SU-DHL-6 (cell line): Measurements from ENCODE around the gene CLPX.

ENCODE experiments used
- H2AFZ ChIP-seq: fragments of 200-600 bp; sonication (generic); 2 replicates; pipeline ENCODE4 v1.6.1; 2014; ENCODE audit warnings: low read depth, mild to moderate bottlenecking, moderate library complexity, mixed read lengths, antibody characterized with exemption, low read length; ENCODE audit not compliant: severe bottlenecking
- H3F3A ChIP-seq: fragments of 200-600 bp; shearing (Covaris generic); 2 replicates; pipeline ENCODE4 v1.6.0; 2016; ENCODE audit warnings: antibody characterized with exemption, mild to moderate bottlenecking; ENCODE audit not compliant: insufficient read depth
- H3K27ac ChIP-seq: fragments of 200-600 bp; sonication (generic); 2 replicates; pipeline ENCODE4 v1.5.1; 2016; ENCODE audit warnings: low read depth, mild to moderate bottlenecking, low read length, moderate library complexity, mixed read lengths
- H3K27me3 ChIP-seq: fragments of 200-600 bp; sonication (generic), shearing (Covaris generic); 2 replicates; pipeline ENCODE4 v1.6.0; 2014; ENCODE audit warnings: mild to moderate bottlenecking, low read length
- H3K36me3 ChIP-seq: fragments of 200-600 bp; sonication (generic); 2 replicates; pipeline ENCODE4 v1.6.1; 2014; ENCODE audit warnings: mild to moderate bottlenecking, low read length, mixed read lengths
- H3K4me2 ChIP-seq: fragments of 300-600, 200-600 bp; shearing (Covaris generic), sonication (generic); 2 replicates; pipeline ENCODE4 v1.6.0; 2014; ENCODE audit warnings: low read length, low read depth, mild to moderate bottlenecking; ENCODE audit not compliant: poor library complexity, severe bottlenecking
- H3K4me3 ChIP-seq: fragments of 200-600 bp; sonication (generic); 2 replicates; pipeline ENCODE4 v1.5.1; 2014; ENCODE audit warnings: antibody characterized with exemption, low read length, mild to moderate bottlenecking, mixed read lengths; ENCODE audit not compliant: insufficient read depth, poor library complexity, severe bottlenecking
- H3K79me2 ChIP-seq: fragments of 200-600 bp; sonication (generic); 2 replicates; pipeline ENCODE4 v1.6.1; 2014; ENCODE audit warnings: mild to moderate bottlenecking, low read length, moderate library complexity; ENCODE audit not compliant: insufficient read depth
- H3K9ac ChIP-seq: fragments of 200-600 bp; sonication (generic); 2 replicates; pipeline ENCODE4 v1.7.0; 2014; ENCODE audit warnings: mild to moderate bottlenecking, low read length
- H3K9me2 ChIP-seq: fragments of 200-600 bp; sonication (generic); replicated peaks from 2 replicates; pipeline ENCODE4 v1.6.1; 2014; ENCODE audit warnings: low read length; ENCODE audit not compliant: insufficient read depth
- H3K9me3 ChIP-seq: fragments of 200-600 bp; sonication (generic); 2 replicates; pipeline ENCODE4 v1.6.1; 2014; ENCODE audit warnings: low read length, mixed read lengths; ENCODE audit not compliant: insufficient read depth
- H4K20me1 ChIP-seq: fragments of 200-600 bp; sonication (generic); 2 replicates; pipeline ENCODE4 v1.6.1; 2014; ENCODE audit warnings: low read depth, mild to moderate bottlenecking, antibody characterized with exemption, low read length, moderate library complexity, mixed read lengths
- EZH2phosphoT487 ChIP-seq: fragments of 200-600 bp; sonication (generic), shearing (Covaris generic); conservative IDR thresholded peaks from 2 replicates; pipeline ENCODE4 v1.6.1; 2018; ENCODE audit warnings: mild to moderate bottlenecking, antibody characterized with exemption, low read length, moderate library complexity, mixed read lengths
- TF ChIP-seq, protein P1 (sequence below): fragments of 200-600 bp; sonication (generic); IDR thresholded peaks from one replicate; pipeline ENCODE4 v1.5.1; 2017; ENCODE audit warnings: antibody characterized with exemption, mild to moderate bottlenecking, low read length, moderate library complexity; ENCODE audit not compliant: insufficient read depth, poor library complexity, severe bottlenecking

The CLPX gene

DNA sequence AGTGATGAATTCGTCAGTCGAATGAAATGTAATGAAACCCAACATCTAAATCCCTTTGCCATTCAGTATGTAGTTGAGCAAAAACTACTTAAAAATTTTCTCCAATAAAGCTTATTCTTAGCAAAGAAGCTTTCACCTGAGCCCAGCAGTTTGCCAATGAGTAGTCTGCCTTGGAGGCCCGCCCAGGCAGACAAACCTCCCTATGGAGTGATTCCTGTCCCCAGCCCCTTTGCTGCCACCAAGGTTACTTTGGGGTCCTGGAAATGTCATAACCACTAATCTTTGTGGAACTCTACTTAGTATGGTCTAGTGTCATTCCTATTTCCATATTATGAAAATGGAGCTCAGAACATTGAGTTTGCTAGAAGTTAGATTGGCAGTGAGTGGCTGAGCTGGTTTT lies 82.2 kb downstream of the CLPX start:
- H4K20me1 ChIP-seq = no peaks in the 10 kb centered on the region
- no peaks in the 10 kb centered on the region for H3K36me3 ChIP-seq
- H3K9me3 ChIP-seq = no peaks in the 10 kb centered on the region
- no peaks in the 10 kb centered on the region for H3F3A ChIP-seq
- H3K27me3 ChIP-seq = no peaks in the 10 kb centered on the region
- H3K4me2 ChIP-seq = no peak overlapping the region
- H3K4me3 ChIP-seq = no peak overlapping the region
- no peak overlapping the region for H2AFZ ChIP-seq
- H3K9ac ChIP-seq = no peak overlapping the region
- no peaks in the 10 kb centered on the region for H3K79me2 ChIP-seq
- TF ChIP-seq EZH2phosphoT487 = no peak
- TF ChIP-seq, protein P1, sequence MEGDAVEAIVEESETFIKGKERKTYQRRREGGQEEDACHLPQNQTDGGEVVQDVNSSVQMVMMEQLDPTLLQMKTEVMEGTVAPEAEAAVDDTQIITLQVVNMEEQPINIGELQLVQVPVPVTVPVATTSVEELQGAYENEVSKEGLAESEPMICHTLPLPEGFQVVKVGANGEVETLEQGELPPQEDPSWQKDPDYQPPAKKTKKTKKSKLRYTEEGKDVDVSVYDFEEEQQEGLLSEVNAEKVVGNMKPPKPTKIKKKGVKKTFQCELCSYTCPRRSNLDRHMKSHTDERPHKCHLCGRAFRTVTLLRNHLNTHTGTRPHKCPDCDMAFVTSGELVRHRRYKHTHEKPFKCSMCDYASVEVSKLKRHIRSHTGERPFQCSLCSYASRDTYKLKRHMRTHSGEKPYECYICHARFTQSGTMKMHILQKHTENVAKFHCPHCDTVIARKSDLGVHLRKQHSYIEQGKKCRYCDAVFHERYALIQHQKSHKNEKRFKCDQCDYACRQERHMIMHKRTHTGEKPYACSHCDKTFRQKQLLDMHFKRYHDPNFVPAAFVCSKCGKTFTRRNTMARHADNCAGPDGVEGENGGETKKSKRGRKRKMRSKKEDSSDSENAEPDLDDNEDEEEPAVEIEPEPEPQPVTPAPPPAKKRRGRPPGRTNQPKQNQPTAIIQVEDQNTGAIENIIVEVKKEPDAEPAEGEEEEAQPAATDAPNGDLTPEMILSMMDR = no peak
- no peak overlapping the region for H3K27ac ChIP-seq
- no peaks in the 10 kb centered on the region for H3K9me2 ChIP-seq

DNA sequence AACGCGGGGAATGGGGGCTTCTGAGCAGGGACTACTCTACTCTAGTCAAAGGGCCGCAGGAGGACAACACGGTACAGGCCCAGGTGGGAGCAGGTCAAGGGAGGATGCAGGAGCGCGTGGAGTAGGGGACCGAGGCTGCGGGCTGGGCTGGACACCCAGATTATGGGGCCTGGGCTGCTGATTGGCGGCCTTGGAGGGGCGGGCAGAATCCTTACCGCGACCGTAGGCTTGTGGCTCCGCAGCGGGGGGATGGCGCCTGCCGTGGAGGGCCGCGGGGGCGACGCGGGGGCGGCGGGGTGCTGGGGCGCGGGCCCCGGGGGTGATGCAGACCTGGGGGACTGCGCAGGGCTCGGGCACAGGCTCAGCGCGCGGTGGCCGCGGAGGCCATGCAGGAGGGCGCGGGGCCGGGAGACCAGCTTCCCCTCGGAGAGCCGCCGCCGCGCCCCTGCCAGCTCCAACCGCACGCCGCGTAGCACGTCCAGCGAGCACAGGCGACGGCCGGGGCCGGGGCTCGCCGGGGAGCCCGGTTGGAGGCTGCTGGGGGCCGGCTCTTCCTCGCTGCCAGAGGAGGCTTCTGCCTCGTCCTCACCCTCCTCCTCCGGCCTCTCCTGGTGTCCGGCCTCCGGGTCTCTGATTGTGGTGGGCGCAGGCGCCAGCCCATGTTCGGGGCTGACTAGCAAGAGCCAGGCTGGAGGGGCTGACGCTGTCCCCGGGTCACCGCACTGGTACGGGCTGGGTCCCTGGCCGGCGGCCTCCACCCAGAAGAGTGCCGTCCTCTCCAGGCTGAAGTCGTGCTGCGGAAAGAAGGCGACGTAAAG lies 83.0 kb downstream of the CLPX start:
- no peak overlapping the region for H2AFZ ChIP-seq
- no peaks in the 10 kb centered on the region for H3K79me2 ChIP-seq
- H3K36me3 ChIP-seq = no peaks in the 10 kb centered on the region
- no peaks in the 10 kb centered on the region for H3F3A ChIP-seq
- TF ChIP-seq EZH2phosphoT487 = no peak
- TF ChIP-seq, protein P1 = no peak
- H3K4me3 ChIP-seq = no peak overlapping the region
- no peak overlapping the region for H3K9ac ChIP-seq
- H3K9me2 ChIP-seq = no peaks in the 10 kb centered on the region
- no peaks in the 10 kb centered on the region for H3K9me3 ChIP-seq
- no peak overlapping the region for H3K4me2 ChIP-seq
- no peaks in the 10 kb centered on the region for H3K27me3 ChIP-seq
- H3K27ac ChIP-seq = no peak overlapping the region
- no peaks in the 10 kb centered on the region for H4K20me1 ChIP-seq

DNA sequence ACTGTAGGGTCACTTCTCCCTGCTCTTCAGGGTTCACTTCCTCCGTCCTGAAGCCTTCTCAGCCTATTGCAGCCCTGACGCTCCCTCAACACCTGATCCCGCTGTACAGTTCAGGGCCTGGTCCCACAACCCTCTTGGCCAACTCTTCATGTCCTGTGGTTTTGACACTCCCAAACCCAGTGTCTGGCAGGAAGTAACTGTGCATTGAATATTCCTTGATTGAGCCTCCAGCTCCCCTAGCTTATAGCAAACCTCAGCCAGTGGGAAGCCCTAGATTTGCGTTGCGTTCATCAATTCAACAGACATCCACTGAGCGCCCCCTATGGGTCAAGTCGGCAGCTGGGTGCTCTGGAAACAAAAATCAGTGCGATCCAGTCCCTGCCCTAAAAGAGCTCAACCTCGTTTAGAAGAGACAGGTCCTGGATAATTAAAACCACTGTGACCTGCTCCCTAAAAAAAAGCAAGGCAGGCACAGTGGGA lies 83.7 kb downstream of the CLPX start:
- no peak overlapping the region for H3K9ac ChIP-seq

More for the DNA sequence above, 83.7 kb downstream of the CLPX start:
- Histone ChIP-seq H3K9me2 (no peaks in the 10 kb centered on the region), H3F3A (no peaks in the 10 kb centered on the region), H3K4me2 (no peak overlapping the region), H4K20me1 (no peaks in the 10 kb centered on the region), H3K4me3 (no peak overlapping the region), H3K36me3 (no peaks in the 10 kb centered on the region), H3K27me3 (no peaks in the 10 kb centered on the region), H3K9me3 (no peaks in the 10 kb centered on the region), H2AFZ (no peak overlapping the region), H3K27ac (no peak overlapping the region), H3K79me2 (no peaks in the 10 kb centered on the region)
- TF ChIP-seq, protein P1 = peak; percentile 94
- TF ChIP-seq EZH2phosphoT487 = no peak
